Liver (tissue), 3 donors: ENCODE results near the gene ZNF710.

Source experiments
- CTCF ChIP-seq: fragments of 150-350 bp; IDR thresholded peaks from 2 replicates; pipeline ENCODE4 v1.5.1; 2017; ENCODE audit warnings: improper control_type of control experiment, low read depth, low read length; ENCODE audit not compliant: missing input control
- GABPA ChIP-seq, 2 donors: IDR thresholded peaks in 1 of 2; conservative IDR thresholded peaks in 1 of 2; 2 replicates each; pipeline ENCODE4 v1.6.1; 2016; ENCODE audit warnings: antibody characterized with exemption in 2 of 2, mild to moderate bottlenecking in 1 of 2, moderate library complexity in 1 of 2
- HNF4G ChIP-seq: IDR thresholded peaks from 2 replicates; pipeline ENCODE4 v1.6.1; 2016; ENCODE audit warnings: antibody characterized with exemption
- NR2F2 ChIP-seq: IDR thresholded peaks from 2 replicates; pipeline ENCODE4 v1.6.1; 2016; ENCODE audit warnings: antibody characterized with exemption
- RAD21 ChIP-seq, 2 donors: IDR thresholded peaks; 2 replicates each; pipeline ENCODE4 v1.6.1; 2016; ENCODE audit warnings: antibody characterized with exemption in 2 of 2, mild to moderate bottlenecking in 2 of 2
- TAF1 ChIP-seq: conservative IDR thresholded peaks from 2 replicates; pipeline ENCODE4 v1.6.1; 2016; ENCODE audit warnings: antibody characterized with exemption, mild to moderate bottlenecking
- YY1 ChIP-seq: IDR thresholded peaks from 2 replicates; pipeline ENCODE4 v1.6.1; 2016; ENCODE audit warnings: antibody characterized with exemption, mild to moderate bottlenecking
- TF ChIP-seq, protein P1 (sequence below): IDR thresholded peaks from 2 replicates; pipeline ENCODE4 v1.6.1; 2016; ENCODE audit warnings: antibody characterized with exemption, mild to moderate bottlenecking
- TF ChIP-seq, protein P2 (sequence below): IDR thresholded peaks from 2 replicates; pipeline ENCODE4 v1.6.1; 2016; ENCODE audit warnings: antibody characterized with exemption
- TF ChIP-seq, protein P3 (sequence below): IDR thresholded peaks from 2 replicates; pipeline ENCODE4 v1.6.1; 2016; ENCODE audit warnings: antibody characterized with exemption
- donor health status: healthy.
- donor health status: healthy.

- TF ChIP-seq, protein P1, sequence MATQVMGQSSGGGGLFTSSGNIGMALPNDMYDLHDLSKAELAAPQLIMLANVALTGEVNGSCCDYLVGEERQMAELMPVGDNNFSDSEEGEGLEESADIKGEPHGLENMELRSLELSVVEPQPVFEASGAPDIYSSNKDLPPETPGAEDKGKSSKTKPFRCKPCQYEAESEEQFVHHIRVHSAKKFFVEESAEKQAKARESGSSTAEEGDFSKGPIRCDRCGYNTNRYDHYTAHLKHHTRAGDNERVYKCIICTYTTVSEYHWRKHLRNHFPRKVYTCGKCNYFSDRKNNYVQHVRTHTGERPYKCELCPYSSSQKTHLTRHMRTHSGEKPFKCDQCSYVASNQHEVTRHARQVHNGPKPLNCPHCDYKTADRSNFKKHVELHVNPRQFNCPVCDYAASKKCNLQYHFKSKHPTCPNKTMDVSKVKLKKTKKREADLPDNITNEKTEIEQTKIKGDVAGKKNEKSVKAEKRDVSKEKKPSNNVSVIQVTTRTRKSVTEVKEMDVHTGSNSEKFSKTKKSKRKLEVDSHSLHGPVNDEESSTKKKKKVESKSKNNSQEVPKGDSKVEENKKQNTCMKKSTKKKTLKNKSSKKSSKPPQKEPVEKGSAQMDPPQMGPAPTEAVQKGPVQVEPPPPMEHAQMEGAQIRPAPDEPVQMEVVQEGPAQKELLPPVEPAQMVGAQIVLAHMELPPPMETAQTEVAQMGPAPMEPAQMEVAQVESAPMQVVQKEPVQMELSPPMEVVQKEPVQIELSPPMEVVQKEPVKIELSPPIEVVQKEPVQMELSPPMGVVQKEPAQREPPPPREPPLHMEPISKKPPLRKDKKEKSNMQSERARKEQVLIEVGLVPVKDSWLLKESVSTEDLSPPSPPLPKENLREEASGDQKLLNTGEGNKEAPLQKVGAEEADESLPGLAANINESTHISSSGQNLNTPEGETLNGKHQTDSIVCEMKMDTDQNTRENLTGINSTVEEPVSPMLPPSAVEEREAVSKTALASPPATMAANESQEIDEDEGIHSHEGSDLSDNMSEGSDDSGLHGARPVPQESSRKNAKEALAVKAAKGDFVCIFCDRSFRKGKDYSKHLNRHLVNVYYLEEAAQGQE: no peak
- TF ChIP-seq CTCF (no peak), GABPA (IDR thresholded peaks at IDR 0.05 in 1 of 2, conservative IDR thresholded peaks at IDR 0.05 in 1 of 2) (no peak), TAF1 (no peak), HNF4G (no peak), NR2F2 (no peak), YY1 (no peak), RAD21 (IDR thresholded peaks at IDR 0.05) (no peak)
- TF ChIP-seq, protein P2, sequence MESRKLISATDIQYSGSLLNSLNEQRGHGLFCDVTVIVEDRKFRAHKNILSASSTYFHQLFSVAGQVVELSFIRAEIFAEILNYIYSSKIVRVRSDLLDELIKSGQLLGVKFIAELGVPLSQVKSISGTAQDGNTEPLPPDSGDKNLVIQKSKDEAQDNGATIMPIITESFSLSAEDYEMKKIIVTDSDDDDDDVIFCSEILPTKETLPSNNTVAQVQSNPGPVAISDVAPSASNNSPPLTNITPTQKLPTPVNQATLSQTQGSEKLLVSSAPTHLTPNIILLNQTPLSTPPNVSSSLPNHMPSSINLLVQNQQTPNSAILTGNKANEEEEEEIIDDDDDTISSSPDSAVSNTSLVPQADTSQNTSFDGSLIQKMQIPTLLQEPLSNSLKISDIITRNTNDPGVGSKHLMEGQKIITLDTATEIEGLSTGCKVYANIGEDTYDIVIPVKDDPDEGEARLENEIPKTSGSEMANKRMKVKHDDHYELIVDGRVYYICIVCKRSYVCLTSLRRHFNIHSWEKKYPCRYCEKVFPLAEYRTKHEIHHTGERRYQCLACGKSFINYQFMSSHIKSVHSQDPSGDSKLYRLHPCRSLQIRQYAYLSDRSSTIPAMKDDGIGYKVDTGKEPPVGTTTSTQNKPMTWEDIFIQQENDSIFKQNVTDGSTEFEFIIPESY: no peak
- TF ChIP-seq, protein P3, sequence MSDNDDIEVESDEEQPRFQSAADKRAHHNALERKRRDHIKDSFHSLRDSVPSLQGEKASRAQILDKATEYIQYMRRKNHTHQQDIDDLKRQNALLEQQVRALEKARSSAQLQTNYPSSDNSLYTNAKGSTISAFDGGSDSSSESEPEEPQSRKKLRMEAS: no peak
These were observed 3.1 kb downstream of the ZNF710 start for GRCh38 chr15:90004252-90004651.
